ENCODE measurements around the gene SLC17A7.

Gene SLC17A7

GRCh38 chr19:49427855-49428546 is 13.3 kb downstream of the SLC17A7 start:
- no peak for DNase-seq (ENCODE audit: low spot score)

- no peak for DNase-seq (ENCODE audit: low spot score)
These were observed 14.0 kb downstream of the SLC17A7 start for GRCh38 chr19:49427339-49427738.

DNA sequence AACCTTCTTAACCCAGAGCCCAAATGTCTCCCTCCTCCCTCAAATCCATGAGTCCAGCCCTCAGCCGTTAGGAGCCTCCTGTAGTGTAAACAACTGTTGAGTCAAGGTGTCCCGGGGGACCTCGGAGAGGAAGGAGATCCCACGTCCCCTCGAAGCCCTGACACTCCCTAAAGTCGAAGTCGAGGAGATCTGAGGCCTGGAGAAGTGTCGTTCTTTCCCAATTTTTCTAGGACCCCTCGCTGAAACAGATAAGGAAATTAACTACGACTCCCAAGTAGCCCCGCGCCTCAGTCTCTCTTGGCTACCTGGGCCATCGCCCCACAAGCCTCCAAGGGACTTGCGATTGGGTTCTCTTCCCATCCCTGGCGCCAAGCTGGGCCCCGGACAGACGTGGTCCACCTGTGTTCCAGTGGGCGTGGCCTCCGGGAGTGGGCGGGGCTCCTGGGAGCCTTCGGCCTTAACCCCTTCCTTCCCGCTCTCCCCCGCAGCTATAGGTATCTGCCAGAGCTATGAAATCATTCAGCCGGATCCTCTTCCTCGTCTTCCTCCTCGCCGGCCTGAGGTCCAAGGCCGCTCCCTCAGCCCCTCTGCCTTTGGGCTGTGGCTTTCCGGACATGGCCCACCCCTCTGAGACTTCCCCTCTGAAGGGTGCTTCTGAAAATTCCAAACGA is 15.3 kb downstream of the SLC17A7 start:
- no peak for DNase-seq (ENCODE audit: low spot score)

DNA sequence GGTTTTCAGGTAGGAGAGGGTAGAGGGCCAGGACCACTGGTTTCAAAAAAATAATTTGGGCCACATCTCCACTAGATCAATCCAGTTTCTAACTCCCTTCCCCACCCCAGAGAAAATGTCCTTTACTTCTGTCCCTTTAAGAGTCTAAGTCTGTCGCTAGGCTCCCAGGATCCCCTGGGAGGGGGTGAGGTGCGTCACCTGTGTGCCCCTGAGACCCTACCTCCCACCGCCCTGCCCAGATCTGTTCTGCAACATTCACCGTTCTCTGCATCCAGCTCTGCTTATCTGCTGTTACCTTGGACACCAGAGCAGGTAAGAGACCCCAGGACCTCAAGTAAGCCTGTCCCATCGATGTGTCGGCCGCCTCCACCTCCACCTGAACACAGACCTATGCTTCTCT is 16.1 kb downstream of the SLC17A7 start, which contains the start of gene GFY:
GFY (plus strand) TSS at position 211 of the 400 bp plus-strand sequence. CDS start 1,043 bp downstream, outside the sequence.
- no peak for DNase-seq (ENCODE audit: low spot score)

GRCh38 chr19:49423985-49424303 is 17.4 kb downstream of the SLC17A7 start:
- no peak for DNase-seq (ENCODE audit: low spot score)

GRCh38 chr19:49423071-49423984 is 18.0 kb downstream of the SLC17A7 start, which contains the start of gene PTH2:
TSS of gene PTH2 (minus strand) at chr19:49423441. CDS start at chr19:49423339, 102 bp downstream.
- no peak for DNase-seq (ENCODE audit: low spot score)

DNA sequence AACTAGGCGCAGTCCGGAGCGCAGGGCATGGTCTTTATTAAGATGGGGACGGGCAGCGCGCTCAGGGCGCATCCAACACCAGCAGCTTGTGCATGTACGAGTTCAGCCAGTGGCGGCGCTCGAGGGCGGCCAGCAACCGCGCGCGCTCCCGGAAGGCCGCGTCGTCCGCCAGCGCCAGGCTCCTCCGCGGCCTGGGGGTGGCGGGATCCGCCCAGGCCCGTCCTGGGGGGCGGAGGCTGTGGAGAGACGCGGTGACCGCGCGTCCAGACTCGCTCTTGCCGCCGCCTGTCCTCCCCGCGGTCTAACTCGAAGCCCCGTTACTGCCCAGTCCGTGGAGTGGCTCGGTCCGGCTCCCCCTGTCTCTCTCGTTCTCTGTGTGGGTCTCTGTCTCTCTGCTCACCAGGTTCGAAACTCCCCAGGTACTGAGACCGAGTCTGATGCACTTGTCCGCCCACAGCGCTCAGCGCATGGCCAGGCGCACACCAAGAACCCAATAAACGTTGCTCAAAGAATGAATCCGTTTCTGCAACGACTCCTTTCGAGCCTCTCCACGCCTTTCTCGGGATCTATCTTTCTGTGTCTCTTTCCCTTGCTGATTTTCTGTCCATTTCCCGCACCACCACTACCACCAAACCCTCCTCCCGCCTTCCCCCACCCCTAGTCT is 18.8 kb downstream of the SLC17A7 start:
- DNase-seq (ENCODE audit: low spot score) = peak; percentile 70

DNA sequence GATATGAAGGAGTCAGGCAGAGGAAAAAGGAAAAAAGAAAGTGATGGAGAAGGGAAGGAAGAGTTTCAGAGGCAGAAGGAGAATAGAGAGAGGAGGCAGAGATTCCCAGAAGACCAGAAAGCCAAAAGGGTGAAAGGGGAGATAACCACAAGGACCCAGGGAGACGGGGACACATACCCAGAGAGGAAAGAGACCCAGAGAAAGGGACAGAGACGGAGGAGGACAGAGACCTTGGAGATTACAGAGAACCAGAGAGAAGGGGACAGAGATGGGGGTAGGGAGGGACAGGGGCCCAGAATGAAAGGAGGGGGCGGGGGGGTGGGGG is 19.5 kb downstream of the SLC17A7 start:
- no peak for DNase-seq (ENCODE audit: low spot score)

DNA sequence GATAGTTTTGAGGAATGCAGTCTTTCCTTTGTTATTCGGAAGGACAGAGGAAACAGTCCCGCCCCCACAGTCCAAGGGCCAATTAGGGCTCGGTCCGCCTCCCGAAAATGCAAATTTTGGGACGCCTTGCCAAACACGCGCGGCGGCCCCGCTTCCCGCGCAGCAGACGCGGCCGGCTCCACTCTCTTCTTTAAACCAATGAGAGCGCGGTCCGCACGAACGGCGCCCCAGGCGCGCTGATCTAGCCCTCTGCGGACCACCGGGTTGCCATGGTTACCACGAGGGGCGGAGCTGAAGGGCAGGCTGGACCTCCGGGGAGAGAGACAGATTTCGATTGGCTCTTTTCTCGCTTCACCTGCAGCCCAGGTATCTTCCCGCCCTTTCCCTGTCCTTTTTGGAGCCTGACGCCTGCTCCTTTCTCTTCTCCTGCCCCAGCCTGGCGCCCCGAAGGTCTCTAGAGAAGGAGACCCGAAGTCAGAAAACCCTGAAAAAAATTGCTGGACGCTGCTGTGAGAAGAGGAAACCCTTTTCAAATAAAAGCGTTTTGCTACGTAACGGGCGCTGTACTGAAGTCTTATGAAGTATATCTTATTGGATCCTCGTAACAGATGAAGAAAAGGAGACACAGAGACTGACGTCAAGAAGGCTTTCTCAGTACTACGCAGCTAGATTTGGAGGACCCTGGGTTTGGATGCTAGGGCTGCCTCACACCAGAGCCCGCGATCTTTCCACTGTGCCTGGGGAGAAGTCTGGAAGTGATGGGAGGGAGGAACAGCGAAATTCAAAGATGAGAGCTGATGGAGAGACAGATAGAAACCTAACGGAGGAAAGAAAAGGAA is 20.1 kb downstream of the SLC17A7 start:
- peak; percentile 67 for DNase-seq (ENCODE audit: low spot score)

GRCh38 chr19:49420227-49420626 is 21.1 kb downstream of the SLC17A7 start:
- DNase-seq (ENCODE audit: low spot score) = no peak

DNA sequence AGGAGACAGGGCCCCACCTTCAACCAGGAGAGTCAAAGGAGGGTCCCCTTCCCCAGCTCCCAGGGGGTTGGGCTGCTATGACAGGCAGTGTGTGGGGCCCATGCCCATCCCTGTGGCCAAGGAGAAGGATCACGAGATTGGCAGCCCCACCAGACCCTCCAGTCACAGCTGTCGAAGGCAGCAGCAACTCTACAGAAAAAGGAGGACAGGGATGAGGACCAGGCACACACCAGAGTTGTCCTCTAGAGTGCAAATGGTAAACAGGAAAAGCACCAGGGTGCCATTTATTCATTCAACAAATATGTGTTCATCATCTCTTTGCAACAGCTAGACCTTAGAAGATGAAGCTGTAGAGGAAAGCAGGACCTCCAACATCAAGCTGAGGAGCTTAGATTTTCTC is 22.2 kb downstream of the SLC17A7 start:
- DNase-seq (ENCODE audit: low spot score) = no peak

GRCh38 chr19:49418511-49418910 is 22.8 kb downstream of the SLC17A7 start:
- DNase-seq (ENCODE audit: low spot score) = no peak

DNA sequence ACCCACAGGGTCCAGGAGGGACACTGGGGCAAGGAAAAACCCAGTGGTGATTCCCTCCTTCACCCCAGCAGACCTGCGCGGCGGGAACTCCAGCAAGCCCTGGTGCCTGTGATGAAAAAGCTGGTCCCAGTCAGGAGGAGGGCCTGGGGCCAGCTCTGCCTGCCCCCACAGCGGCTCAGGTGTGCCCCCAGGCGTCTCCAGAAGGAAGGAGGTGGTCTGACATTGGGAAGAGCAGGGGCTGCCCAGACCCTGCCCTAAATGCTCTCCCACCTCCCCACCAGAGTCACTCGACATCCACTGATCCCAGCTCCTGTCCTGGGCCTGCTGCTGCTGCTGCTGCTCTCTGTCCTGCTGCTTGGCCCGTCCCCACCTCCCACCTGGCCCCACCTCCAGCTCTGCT is 24.2 kb downstream of the SLC17A7 start:
- no peak for DNase-seq (ENCODE audit: low spot score)

- no peak for DNase-seq (ENCODE audit: low spot score)
These were observed 25.5 kb downstream of the SLC17A7 start for GRCh38 chr19:49415810-49416200.

DNA sequence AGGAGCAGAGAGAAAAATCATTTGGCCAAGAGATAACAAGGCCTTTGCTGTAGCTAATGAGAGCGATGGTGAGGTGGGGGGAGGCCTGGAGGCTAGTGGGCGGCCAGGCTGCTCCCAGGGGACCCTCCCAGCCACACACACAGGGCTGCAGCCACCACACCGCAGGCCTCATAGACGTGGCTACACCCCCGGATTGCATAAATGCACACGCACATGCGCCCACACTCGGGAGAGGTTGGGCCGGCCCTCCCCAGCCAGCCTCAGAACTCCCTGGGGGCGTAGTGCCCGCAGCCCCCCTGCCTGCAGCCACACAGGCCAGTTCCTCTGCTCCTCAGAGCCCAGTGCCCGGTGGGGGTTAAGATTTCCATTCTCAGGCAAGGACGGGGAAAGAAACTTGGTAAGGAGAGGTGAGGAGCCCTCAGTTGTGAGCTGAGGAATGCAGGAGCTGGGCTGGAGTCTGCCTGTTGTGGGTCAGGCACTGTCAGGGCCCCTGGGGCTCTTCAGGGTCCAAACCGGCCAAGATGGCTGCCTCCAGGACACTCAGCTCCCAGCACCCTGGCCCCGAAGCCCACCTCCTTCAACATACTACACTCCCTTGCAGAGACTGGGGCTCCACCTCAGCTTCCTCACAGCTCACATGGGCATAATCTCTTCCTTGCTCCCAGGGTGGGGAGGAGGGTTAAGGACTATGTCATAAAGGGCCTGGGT is 26.1 kb downstream of the SLC17A7 start:
- no peak for DNase-seq (ENCODE audit: low spot score)

GRCh38 chr19:49414256-49414655 is 27.1 kb downstream of the SLC17A7 start:
- no peak for DNase-seq (ENCODE audit: low spot score)

- no peak for DNase-seq (ENCODE audit: low spot score)
These were observed 28.0 kb downstream of the SLC17A7 start for GRCh38 chr19:49413348-49413747.

DNA sequence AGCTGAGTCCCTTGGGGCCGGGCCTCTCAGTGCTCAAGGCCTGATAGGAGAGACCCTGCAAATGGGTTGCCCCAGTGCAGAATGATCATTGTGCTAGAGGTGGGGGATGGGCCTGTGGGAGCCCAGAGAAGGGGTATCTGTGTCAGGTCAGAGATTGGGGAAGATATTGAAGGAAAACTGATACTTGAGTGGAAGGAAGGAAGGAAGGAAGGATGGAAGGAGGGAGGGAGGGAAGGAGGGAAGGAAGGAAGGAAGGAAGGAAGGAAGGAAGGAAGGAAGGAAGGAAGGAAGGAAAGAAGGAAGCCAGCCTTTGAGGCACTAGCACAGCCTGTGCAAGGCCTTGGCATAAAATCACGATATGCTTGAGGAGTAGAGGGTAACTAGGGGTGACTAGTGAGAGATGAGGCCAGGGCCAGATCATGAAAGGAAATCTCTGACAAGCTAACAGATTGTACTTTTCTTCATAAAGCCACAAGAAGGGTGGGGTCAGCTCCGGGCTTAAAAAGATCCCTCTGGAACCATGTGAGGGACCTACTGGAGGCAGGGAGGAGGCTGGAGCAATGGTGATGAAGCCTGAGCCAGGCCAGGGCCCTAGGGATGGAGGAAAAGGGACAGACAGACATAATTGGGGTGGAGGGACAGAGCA is 29.5 kb downstream of the SLC17A7 start:
- no peak for DNase-seq (ENCODE audit: low spot score)

DNA sequence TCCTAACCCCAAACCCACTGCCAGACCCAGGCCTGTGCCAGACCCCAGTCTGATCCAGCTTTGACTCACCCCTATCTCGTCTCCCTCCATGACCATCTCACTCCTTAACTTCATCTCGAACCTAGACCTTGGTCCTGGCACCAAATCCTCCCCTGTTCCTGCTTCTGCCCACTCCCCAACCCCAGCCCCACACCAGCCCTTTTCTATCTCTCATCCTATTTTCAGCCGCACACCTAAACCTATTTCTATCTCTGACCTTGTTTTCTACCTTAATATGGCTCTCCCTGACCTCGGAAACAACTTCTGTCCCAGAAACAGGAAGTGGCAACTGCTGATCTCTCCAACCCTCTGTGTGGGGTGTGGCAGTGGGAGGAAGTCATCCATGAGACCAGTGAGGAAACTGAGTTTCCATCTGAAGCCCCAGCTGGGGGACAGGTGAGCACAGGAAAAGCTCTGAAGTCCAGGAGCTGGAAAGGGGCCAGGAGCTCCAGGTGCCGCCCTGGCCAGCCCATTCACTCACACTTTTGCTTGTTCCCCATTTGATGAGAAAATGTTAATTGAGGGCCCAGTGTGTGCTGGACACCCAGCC is 31.8 kb downstream of the SLC17A7 start:
- no peak for DNase-seq (ENCODE audit: low spot score)

Data from HuH-7.5 (cell line).